ENCODE results near the gene PEX12.

Gene PEX12

GRCh38 chr17:35553310-35553709 lies 25.1 kb downstream of the PEX12 start:
- no peak overlapping the region for H3K27ac ChIP-seq (replicated peaks)
- no peak overlapping the region for H3K4me3 ChIP-seq (replicated peaks; ENCODE audit: insufficient read depth, low read length)

GRCh38 chr17:35548978-35549377 lies 29.4 kb downstream of the PEX12 start:
- no peak for DNase-seq (ENCODE audit: low read depth in 1 of 2, low spot score in 1 of 2)
- TF ChIP-seq SPI1 (IDR thresholded peaks at IDR 0.05; ENCODE audit: borderline replicate concordance, low read depth) (no peak), CTCF (IDR thresholded peaks at IDR 0.05; ENCODE audit: insufficient read depth, low read length) (no peak), POLR2AphosphoS5 (IDR thresholded peaks at IDR 0.05; ENCODE audit: low read depth) (no peak), REST (IDR thresholded peaks at IDR 0.05; ENCODE audit: insufficient replicate concordance, low read depth) (no peak), GABPA (IDR thresholded peaks at IDR 0.05; ENCODE audit: low read depth) (no peak)
- H3K4me3 ChIP-seq (replicated peaks; ENCODE audit: insufficient read depth, low read length), result no peak overlapping the region

More at GRCh38 chr17:35553310-35553709, 25.1 kb downstream of the PEX12 start:
- no peaks in the 10 kb centered on the region for H3K27me3 ChIP-seq (ENCODE audit: insufficient read depth, poor library complexity, severe bottlenecking)
- DNase-seq (ENCODE audit: low read depth in 1 of 2, low spot score in 1 of 2), result no peak
- no peak for TF ChIP-seq REST (IDR thresholded peaks at IDR 0.05; ENCODE audit: insufficient replicate concordance, low read depth)
- no peak for TF ChIP-seq GABPA (IDR thresholded peaks at IDR 0.05; ENCODE audit: low read depth)
- no peak for TF ChIP-seq CTCF (IDR thresholded peaks at IDR 0.05; ENCODE audit: insufficient read depth, low read length)
- no peak for TF ChIP-seq POLR2AphosphoS5 (IDR thresholded peaks at IDR 0.05; ENCODE audit: low read depth)
- no peak for TF ChIP-seq SPI1 (IDR thresholded peaks at IDR 0.05; ENCODE audit: borderline replicate concordance, low read depth)

GRCh38 chr17:35548208-35548810 lies 30.1 kb downstream of the PEX12 start:
- Histone ChIP-seq H3K4me3 (replicated peaks; ENCODE audit: insufficient read depth, low read length) (no peak overlapping the region), H3K27ac (replicated peaks) (no peak overlapping the region), H3K27me3 (ENCODE audit: insufficient read depth, poor library complexity, severe bottlenecking) (no peaks in the 10 kb centered on the region)
- TF ChIP-seq REST (IDR thresholded peaks at IDR 0.05; ENCODE audit: insufficient replicate concordance, low read depth) (no peak), GABPA (IDR thresholded peaks at IDR 0.05; ENCODE audit: low read depth) (no peak), SPI1 (IDR thresholded peaks at IDR 0.05; ENCODE audit: borderline replicate concordance, low read depth) (no peak), POLR2AphosphoS5 (IDR thresholded peaks at IDR 0.05; ENCODE audit: low read depth) (no peak), CTCF (IDR thresholded peaks at IDR 0.05; ENCODE audit: insufficient read depth, low read length) (no peak)
- no peak for DNase-seq (ENCODE audit: low read depth in 1 of 2, low spot score in 1 of 2)

More at GRCh38 chr17:35548978-35549377, 29.4 kb downstream of the PEX12 start:
- H3K27ac ChIP-seq (replicated peaks), result no peak overlapping the region
- no peaks in the 10 kb centered on the region for H3K27me3 ChIP-seq (ENCODE audit: insufficient read depth, poor library complexity, severe bottlenecking)
